CD14-positive monocyte (primary cell): ENCODE data around the gene PHOSPHO2. TPM values are rescaled to one million over a fixed set of nuclear protein-coding genes. Genes with fewer than 3 reads are reported as not detected.
A peak's percentile ranks its signal among the peaks of the same experiment; 100 is the strongest.

Experiments
- DNase-seq, 3 donors: peaks; one replicate each; pipeline ENCODE4 v3.0.0-alpha.2; 2011 to 2022
- H2AFZ ChIP-seq: 2 replicates; pipeline ENCODE4 v1.6.0; 2012; ENCODE audit warnings: mild to moderate bottlenecking, low read depth, low read length, inconsistent platforms; ENCODE audit not compliant: insufficient read depth, poor library complexity, severe bottlenecking
- H3K27ac ChIP-seq, 2 donors: 1 replicate in 1 of 2; 2 replicates in 1 of 2; pipeline ENCODE4 v1.5.1; 2012 to 2013; ENCODE audit warnings: low read length in 2 of 2, control low read depth in 1 of 2, inconsistent platforms in 1 of 2, low read depth in 1 of 2, mild to moderate bottlenecking in 1 of 2
- H3K27me3 ChIP-seq, 2 donors: one replicate each; pipeline versions ENCODE4 v1.6.0 to v1.6.1; 2011 to 2013; ENCODE audit warnings: low read length in 2 of 2; ENCODE audit not compliant: control insufficient read depth in 2 of 2, insufficient read depth in 2 of 2
- H3K36me3 ChIP-seq, 2 donors: replicated peaks in 1 of 2; 1 replicate in 1 of 2; 2 replicates in 1 of 2; pipeline versions ENCODE4 v1.5.1 to v1.6.1; 2012 to 2013; ENCODE audit warnings: low read length in 2 of 2, control low read depth in 1 of 2, inconsistent platforms in 1 of 2, mild to moderate bottlenecking in 1 of 2; ENCODE audit not compliant: insufficient read depth in 2 of 2, control insufficient read depth in 1 of 2
- H3K4me1 ChIP-seq, 2 donors: 1 replicate in 1 of 2; 2 replicates in 1 of 2; pipeline versions ENCODE4 v1.5.1 to v1.6.1; 2012 to 2013; ENCODE audit warnings: low read length in 2 of 2, control low read depth in 1 of 2, inconsistent platforms in 1 of 2, mild to moderate bottlenecking in 1 of 2, moderate library complexity in 1 of 2; ENCODE audit not compliant: insufficient read depth in 2 of 2, control insufficient read depth in 1 of 2
- H3K4me2 ChIP-seq: replicated peaks from 2 replicates; pipeline ENCODE3; 2012; ENCODE audit warnings: low read length, moderate library complexity, mild to moderate bottlenecking; ENCODE audit not compliant: poor library complexity, severe bottlenecking; ENCODE audit errors: extremely low read depth
- H3K4me3 ChIP-seq, 3 experiments: fragments of 200-600 bp in 1 of 3; sonication (generic) in 1 of 3; replicated peaks in 1 of 3; 1 replicate in 2 of 3; 2 replicates in 1 of 3; pipeline ENCODE4 v1.5.1; 2011 to 2013; ENCODE audit warnings: low read length in 3 of 3, mild to moderate bottlenecking in 3 of 3, control low read depth in 2 of 3, low read depth in 2 of 3, inconsistent platforms in 1 of 3, moderate library complexity in 1 of 3
- H3K79me2 ChIP-seq: 2 replicates; pipeline ENCODE4 v1.6.0; 2012; ENCODE audit warnings: mild to moderate bottlenecking, control low read depth, inconsistent platforms, low read length, moderate library complexity; ENCODE audit not compliant: insufficient read depth
- H3K9ac ChIP-seq: 2 replicates; pipeline ENCODE4 v1.6.0; 2017; ENCODE audit warnings: low read length, mild to moderate bottlenecking; ENCODE audit not compliant: insufficient read depth, poor library complexity, severe bottlenecking
- H3K9me3 ChIP-seq, 2 donors: replicated peaks in 1 of 2; 1 replicate in 1 of 2; 2 replicates in 1 of 2; pipeline versions ENCODE4 v1.5.1 to v1.6.1; 2012 to 2013; ENCODE audit warnings: low read length in 2 of 2, control low read depth in 1 of 2; ENCODE audit not compliant: control insufficient read depth in 1 of 2, insufficient read depth in 1 of 2
- H4K20me1 ChIP-seq: 2 replicates; pipeline ENCODE4 v1.6.0; 2012; ENCODE audit warnings: mild to moderate bottlenecking, low read length, control low read depth, moderate library complexity; ENCODE audit not compliant: insufficient read depth
- H3K27ac Mint-ChIP-seq, 7 donors: one replicate each; pipeline ENCODE4 v1.8.0; 2020; ENCODE audit warnings: mild to moderate bottlenecking in 7 of 7, mixed read lengths in 7 of 7, moderate library complexity in 6 of 7, inconsistent platforms in 2 of 7
- H3K27me3 Mint-ChIP-seq, 3 donors: one replicate each; pipeline ENCODE4 v1.8.0; 2021 to 2022; ENCODE audit warnings: low read depth in 3 of 3, mild to moderate bottlenecking in 3 of 3, mixed read lengths in 3 of 3, moderate library complexity in 3 of 3, inconsistent platforms in 1 of 3
- H3K36me3 Mint-ChIP-seq, 2 donors: one replicate each; pipeline ENCODE4 v1.8.0; 2020; ENCODE audit warnings: mixed read lengths in 2 of 2, inconsistent platforms in 1 of 2, mild to moderate bottlenecking in 1 of 2
- H3K4me1 Mint-ChIP-seq: one replicate; pipeline ENCODE4 v1.8.0; 2020; ENCODE audit warnings: mild to moderate bottlenecking, mixed read lengths
- H3K4me3 Mint-ChIP-seq, 2 donors: one replicate each; pipeline ENCODE4 v1.8.0; 2020; ENCODE audit warnings: mild to moderate bottlenecking in 2 of 2, mixed read lengths in 2 of 2, moderate library complexity in 1 of 2
- H3K9me3 Mint-ChIP-seq, 7 donors: one replicate each; pipeline ENCODE4 v1.8.0; 2020 to 2022; ENCODE audit warnings: mixed read lengths in 7 of 7, mild to moderate bottlenecking in 6 of 7, moderate library complexity in 6 of 7, inconsistent platforms in 2 of 7
- WGBS: methylation state at CpG from one replicate; pipeline ENCODE4 v1.1.5; 2013; ENCODE audit warnings: missing lambda C conversion rate; ENCODE audit not compliant: insufficient coverage; 5-methylcytosine and 5-hydroxymethylcytosine counted together
- intact Hi-C, 2 donors: fragments of 100-400 bp; cut with micrococcal nuclease; formaldehyde crosslinking; loops; one replicate each; pipeline versions ENCODE4 v1.15.0 to v1.15.1; 2023
- polyA plus RNA-seq, 3 donors: library from polyadenylated mRNA; depleted of rRNA in 1 of 3; unstranded in 2 of 3; stranded (reverse) in 1 of 3; fragments of 300-500 nt in 2 of 3; fragments of >200 nt in 1 of 3; fragmentation: Illumina TruSeq in 2 of 3; gene quantifications; 1 replicate in 2 of 3; 2 replicates in 1 of 3; pipeline ENCODE4 v1.2.3, GENCODE V29; 2012 to 2021
- TF ChIP-seq, protein P1 (sequence below): fragments of 200-600 bp; IDR thresholded peaks from one replicate; pipeline ENCODE4 v1.8.0; 2022; ENCODE audit warnings: antibody characterized with exemption, mild to moderate bottlenecking

Gene PHOSPHO2
- polyA plus RNA-seq, 3 donors: 0.53 to 1.2 (median 0.74) TPM

- H3K36me3 ChIP-seq: no peaks in the 10 kb centered on the region
- no peaks in the 10 kb centered on the region for H4K20me1 ChIP-seq
- Mint-ChIP-seq H3K9me3 (peaks cover 0 to 2% (median 0%) of the 10 kb centered on the region in 7 donors), H3K36me3 (no peaks in the 10 kb centered on the region), H3K4me1 (no peaks in the 10 kb centered on the region), H3K27me3 (peaks cover 0 to 2% (median 2%) of the 10 kb centered on the region in 3 donors), H3K27ac (no peak overlapping the region), H3K4me3 (peak overlapping the region in 1 of 2 donors; percentile 8)
- TF ChIP-seq, protein P1, sequence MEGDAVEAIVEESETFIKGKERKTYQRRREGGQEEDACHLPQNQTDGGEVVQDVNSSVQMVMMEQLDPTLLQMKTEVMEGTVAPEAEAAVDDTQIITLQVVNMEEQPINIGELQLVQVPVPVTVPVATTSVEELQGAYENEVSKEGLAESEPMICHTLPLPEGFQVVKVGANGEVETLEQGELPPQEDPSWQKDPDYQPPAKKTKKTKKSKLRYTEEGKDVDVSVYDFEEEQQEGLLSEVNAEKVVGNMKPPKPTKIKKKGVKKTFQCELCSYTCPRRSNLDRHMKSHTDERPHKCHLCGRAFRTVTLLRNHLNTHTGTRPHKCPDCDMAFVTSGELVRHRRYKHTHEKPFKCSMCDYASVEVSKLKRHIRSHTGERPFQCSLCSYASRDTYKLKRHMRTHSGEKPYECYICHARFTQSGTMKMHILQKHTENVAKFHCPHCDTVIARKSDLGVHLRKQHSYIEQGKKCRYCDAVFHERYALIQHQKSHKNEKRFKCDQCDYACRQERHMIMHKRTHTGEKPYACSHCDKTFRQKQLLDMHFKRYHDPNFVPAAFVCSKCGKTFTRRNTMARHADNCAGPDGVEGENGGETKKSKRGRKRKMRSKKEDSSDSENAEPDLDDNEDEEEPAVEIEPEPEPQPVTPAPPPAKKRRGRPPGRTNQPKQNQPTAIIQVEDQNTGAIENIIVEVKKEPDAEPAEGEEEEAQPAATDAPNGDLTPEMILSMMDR: no peak
- no peaks in the 10 kb centered on the region for H3K4me1 ChIP-seq
- no peaks in the 10 kb centered on the region for H3K27me3 ChIP-seq
- no peak overlapping the region for H3K27ac ChIP-seq
- H3K4me3 ChIP-seq: no peak overlapping the region
- H3K4me2 ChIP-seq: no peak overlapping the region
- H3K9ac ChIP-seq: no peak overlapping the region
- H3K79me2 ChIP-seq: no peaks in the 10 kb centered on the region
- no CpG with 5 or more reads among the region's 3 CpGs for WGBS
- H2AFZ ChIP-seq: no peak overlapping the region
- H3K9me3 ChIP-seq: no peaks in the 10 kb centered on the region
- no peak for DNase-seq
- intact Hi-C loops: no loop called here
Observed at GRCh38 chr2:169673106-169673505, 21.2 kb upstream of the PHOSPHO2 start.

GRCh38 chr2:169673921-169674320 lies 20.3 kb upstream of the PHOSPHO2 start:
- Histone ChIP-seq H3K4me2 (no peak overlapping the region), H3K27me3 (no peaks in the 10 kb centered on the region), H3K36me3 (no peaks in the 10 kb centered on the region), H3K9me3 (no peaks in the 10 kb centered on the region), H2AFZ (no peak overlapping the region), H3K27ac (no peak overlapping the region), H4K20me1 (no peaks in the 10 kb centered on the region), H3K79me2 (no peaks in the 10 kb centered on the region), H3K9ac (no peak overlapping the region), H3K4me3 (no peak overlapping the region), H3K4me1 (no peaks in the 10 kb centered on the region)
- WGBS: 92% methylated on average over 2 of the region's 2 CpGs
- H3K27ac Mint-ChIP-seq: no peak overlapping the region
- no peaks in the 10 kb centered on the region for H3K36me3 Mint-ChIP-seq
- H3K27me3 Mint-ChIP-seq: peaks cover 0 to 2% (median 2%) of the 10 kb centered on the region in 3 donors
- intact Hi-C loops: no loop called here
- no peaks in the 10 kb centered on the region for H3K4me1 Mint-ChIP-seq
- H3K4me3 Mint-ChIP-seq: no peak overlapping the region
- peaks cover 0 to 2% (median 0%) of the 10 kb centered on the region in 7 donors for H3K9me3 Mint-ChIP-seq
- TF ChIP-seq, protein P1: no peak
- no peak for DNase-seq
